HCT116 (cell line): ENCODE results near the gene ABI1.

Experiments
- YY1 ChIP-seq: IDR thresholded peaks from 2 replicates; pipeline ENCODE4 v1.6.1; 2011; ENCODE audit warnings: low read length, low read depth, moderate library complexity, mild to moderate bottlenecking; ENCODE audit not compliant: insufficient replicate concordance; ENCODE audit errors: extremely low read depth
- TF ChIP-seq, protein P1 (sequence below), 3 experiments: fragments of 200-600 bp in 1 of 3; sonication (generic) in 1 of 3; IDR thresholded peaks in 2 of 3; conservative IDR thresholded peaks in 1 of 3; 2 replicates each; pipeline ENCODE4 v1.5.1; 2012 to 2017; ENCODE audit warnings: low read depth in 2 of 3, low read length in 2 of 3, antibody characterized with exemption in 1 of 3, borderline replicate concordance in 1 of 3, control low read depth in 1 of 3, mild to moderate bottlenecking in 1 of 3, mixed read lengths in 1 of 3, mixed run types in 1 of 3, moderate library complexity in 1 of 3; ENCODE audit not compliant: insufficient read depth in 1 of 3

GRCh38 chr10:26729395-26729794 lies 131.4 kb downstream of the ABI1 start:
- TF ChIP-seq, protein P1, sequence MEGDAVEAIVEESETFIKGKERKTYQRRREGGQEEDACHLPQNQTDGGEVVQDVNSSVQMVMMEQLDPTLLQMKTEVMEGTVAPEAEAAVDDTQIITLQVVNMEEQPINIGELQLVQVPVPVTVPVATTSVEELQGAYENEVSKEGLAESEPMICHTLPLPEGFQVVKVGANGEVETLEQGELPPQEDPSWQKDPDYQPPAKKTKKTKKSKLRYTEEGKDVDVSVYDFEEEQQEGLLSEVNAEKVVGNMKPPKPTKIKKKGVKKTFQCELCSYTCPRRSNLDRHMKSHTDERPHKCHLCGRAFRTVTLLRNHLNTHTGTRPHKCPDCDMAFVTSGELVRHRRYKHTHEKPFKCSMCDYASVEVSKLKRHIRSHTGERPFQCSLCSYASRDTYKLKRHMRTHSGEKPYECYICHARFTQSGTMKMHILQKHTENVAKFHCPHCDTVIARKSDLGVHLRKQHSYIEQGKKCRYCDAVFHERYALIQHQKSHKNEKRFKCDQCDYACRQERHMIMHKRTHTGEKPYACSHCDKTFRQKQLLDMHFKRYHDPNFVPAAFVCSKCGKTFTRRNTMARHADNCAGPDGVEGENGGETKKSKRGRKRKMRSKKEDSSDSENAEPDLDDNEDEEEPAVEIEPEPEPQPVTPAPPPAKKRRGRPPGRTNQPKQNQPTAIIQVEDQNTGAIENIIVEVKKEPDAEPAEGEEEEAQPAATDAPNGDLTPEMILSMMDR (IDR thresholded peaks at IDR 0.05 in 2 of 3, conservative IDR thresholded peaks at IDR 0.05 in 1 of 3; ENCODE audit: borderline replicate concordance in 1 of 3, insufficient read depth in 1 of 3, low read depth in 2 of 3, low read length in 2 of 3) = no peak
- no peak for TF ChIP-seq YY1
